HCT116 (cell line): ENCODE results near the gene VHLL. TPM values are rescaled to one million over a fixed set of nuclear protein-coding genes. Genes with fewer than 3 reads are reported as not detected.

ENCODE experiments used
- ATAC-seq: fragments of 200-7000 bp; cut with Tn5 transposase; 2 replicates; pipeline ENCODE4 v1.9.1; 2020; ENCODE audit warnings: mild to moderate bottlenecking, moderate library complexity
- BruUV-seq: library from RNA; stranded (reverse); fragments of 400-500 nt; replicated peaks from 2 replicates; lab custom pipeline; 2021; lab: Mats Ljungman, UMichigan
- CTCF ChIA-PET: fragments of 300-600 bp; sonication (Branson Sonifier 250); formaldehyde crosslinking; loops from one replicate; lab custom pipeline; 2021; ENCODE audit warnings: antibody characterized with exemption; lab: Charles Lee
- POLR2A ChIA-PET: fragments of 300-600, 350-600 bp; sonication (Branson Sonifier 250); formaldehyde crosslinking; loops from one replicate; lab custom pipeline; 2021; ENCODE audit warnings: antibody characterized with exemption; lab: Charles Lee
- RAD21 ChIA-PET, 2 experiments: fragments of 300-600 bp; sonication (Branson Sonifier 250); formaldehyde crosslinking; loops; one replicate each; lab custom pipeline; 2023; ENCODE audit warnings: low total read pairs in 2 of 2; ENCODE audit not compliant: uncharacterized antibody in 2 of 2, unreplicated experiment in 2 of 2, low non-redundant PET in 1 of 2; lab: Charles Lee
- DNase-seq: peaks from one replicate; pipeline ENCODE4 v3.0.0-alpha.2; 2010; ENCODE audit warnings: low read depth, low spot score
- H2AFZ ChIP-seq: fragments of 200-600 bp; shearing (Covaris generic), sonication (generic); 2 replicates; pipeline ENCODE4 v1.6.1; 2017; ENCODE audit warnings: low read depth, mixed run types, mixed read lengths, antibody characterized with exemption, low read length; ENCODE audit not compliant: poor library complexity, severe bottlenecking
- H3K27ac ChIP-seq: 2 replicates; pipeline ENCODE4 v1.5.1; 2012; ENCODE audit warnings: low read depth, low read length
- H3K27me3 ChIP-seq: fragments of 200-600 bp; sonication (generic); 2 replicates; pipeline ENCODE4 v1.6.1; 2016; ENCODE audit warnings: mixed run types, low read length, mixed read lengths; ENCODE audit not compliant: insufficient read depth
- H3K36me3 ChIP-seq, 2 experiments: fragments of 200-500 bp in 1 of 2; fragments of 200-600 bp in 1 of 2; sonication (Bioruptor generic) in 1 of 2; sonication (generic) in 1 of 2; 2 replicates each; pipeline versions ENCODE4 v1.5.1 to v1.6.1; 2014 to 2016; ENCODE audit warnings: low read length in 2 of 2, inconsistent platforms in 1 of 2, mixed read lengths in 1 of 2, mixed run types in 1 of 2; ENCODE audit not compliant: insufficient read depth in 2 of 2, control insufficient read depth in 1 of 2
- H3K4me1 ChIP-seq, 2 experiments: fragments of 200-600 bp in 1 of 2; sonication (generic) in 1 of 2; 2 replicates each; pipeline versions ENCODE4 v1.5.1 to v1.6.1; 2012 to 2017; ENCODE audit warnings: low read length in 2 of 2, inconsistent platforms in 1 of 2, mild to moderate bottlenecking in 1 of 2, mixed read lengths in 1 of 2, mixed run types in 1 of 2, moderate library complexity in 1 of 2; ENCODE audit not compliant: insufficient read depth in 2 of 2, control insufficient read depth in 1 of 2
- H3K4me2 ChIP-seq: fragments of 200-600 bp; sonication (generic); 2 replicates; pipeline ENCODE4 v1.6.1; 2017; ENCODE audit warnings: mixed run types, low read length, mixed read lengths
- H3K4me3 ChIP-seq, 2 experiments: fragments of 200-600 bp in 1 of 2; sonication (generic) in 1 of 2; replicated peaks in 1 of 2; 2 replicates each; pipeline ENCODE4 v1.5.1; 2011 to 2016; ENCODE audit warnings: low read length in 2 of 2, control low read depth in 1 of 2, low read depth in 1 of 2, mild to moderate bottlenecking in 1 of 2, mixed read lengths in 1 of 2, mixed run types in 1 of 2
- H3K79me2 ChIP-seq: fragments of 200-600 bp; sonication (generic); 2 replicates; pipeline ENCODE4 v1.6.1; 2017; ENCODE audit warnings: mild to moderate bottlenecking, mixed run types, low read length, moderate library complexity, mixed read lengths; ENCODE audit not compliant: insufficient read depth
- H3K9ac ChIP-seq: fragments of 200-600 bp; sonication (generic); 2 replicates; pipeline ENCODE4 v1.6.1; 2016; ENCODE audit warnings: low read length, mixed read lengths
- H3K9me2 ChIP-seq: fragments of 200-600 bp; sonication (generic), shearing (Covaris generic); 2 replicates; pipeline ENCODE4 v1.6.1; 2017; ENCODE audit warnings: mixed run types, mild to moderate bottlenecking, moderate library complexity; ENCODE audit not compliant: insufficient read depth
- H3K9me3 ChIP-seq, 2 experiments: fragments of 200-500 bp in 1 of 2; fragments of 200-600 bp in 1 of 2; sonication (Bioruptor generic) in 1 of 2; sonication (generic) in 1 of 2; 2 replicates each; pipeline ENCODE4 v1.6.1; 2014 to 2017; ENCODE audit warnings: low read length in 2 of 2, mixed read lengths in 2 of 2, inconsistent platforms in 1 of 2, low read depth in 1 of 2, mild to moderate bottlenecking in 1 of 2, mixed run types in 1 of 2, moderate library complexity in 1 of 2; ENCODE audit not compliant: control insufficient read depth in 1 of 2, insufficient read depth in 1 of 2
- H4K20me1 ChIP-seq: fragments of 200-600 bp; sonication (generic), shearing (Covaris generic); 2 replicates; pipeline ENCODE4 v1.6.1; 2017; ENCODE audit warnings: mixed run types, mild to moderate bottlenecking, moderate library complexity; ENCODE audit not compliant: insufficient read depth
- CTCF ChIP-seq, 3 experiments: fragments of 200-600 bp in 1 of 3; sonication (generic) in 1 of 3; IDR thresholded peaks in 2 of 3; conservative IDR thresholded peaks in 1 of 3; 2 replicates each; pipeline ENCODE4 v1.5.1; 2012 to 2017; ENCODE audit warnings: low read depth in 2 of 3, low read length in 2 of 3, antibody characterized with exemption in 1 of 3, borderline replicate concordance in 1 of 3, control low read depth in 1 of 3, mild to moderate bottlenecking in 1 of 3, mixed read lengths in 1 of 3, mixed run types in 1 of 3, moderate library complexity in 1 of 3; ENCODE audit not compliant: insufficient read depth in 1 of 3
- EGR1 ChIP-seq: IDR thresholded peaks from 2 replicates; pipeline ENCODE4 v1.6.1; 2012; ENCODE audit warnings: low read depth
- ELF1 ChIP-seq: IDR thresholded peaks from 2 replicates; pipeline ENCODE4 v1.6.1; 2012; ENCODE audit warnings: low read depth, borderline replicate concordance
- EZH2 ChIP-seq: fragments of 200-600 bp; sonication (generic); IDR thresholded peaks from 2 replicates; pipeline ENCODE4 v1.6.1; 2017; ENCODE audit warnings: antibody characterized with exemption, mixed run types
- FOSL1 ChIP-seq: IDR thresholded peaks from 2 replicates; pipeline ENCODE4 v1.6.1; 2012; ENCODE audit warnings: low read depth
- JUND ChIP-seq: IDR thresholded peaks from 2 replicates; pipeline ENCODE4 v1.6.1; 2012
- POLR2A ChIP-seq: IDR thresholded peaks from 2 replicates; pipeline ENCODE4 v1.7.0; 2011; ENCODE audit warnings: borderline replicate concordance; ENCODE audit not compliant: insufficient read depth, insufficient read length; ENCODE audit errors: extremely low read depth
- POLR2AphosphoS5 ChIP-seq: IDR thresholded peaks from 2 replicates; pipeline ENCODE4 v1.6.1; 2011; ENCODE audit warnings: mild to moderate bottlenecking, low read depth, low read length, moderate library complexity
- RAD21 ChIP-seq: IDR thresholded peaks from 2 replicates; pipeline ENCODE4 v1.6.1; 2012; ENCODE audit warnings: low read depth, mild to moderate bottlenecking
- REST ChIP-seq: IDR thresholded peaks from 2 replicates; pipeline ENCODE4 v1.6.1; 2012; ENCODE audit warnings: low read depth
- SIN3A ChIP-seq: IDR thresholded peaks from 2 replicates; pipeline ENCODE4 v1.6.1; 2012; ENCODE audit warnings: low read depth
- SP1 ChIP-seq: IDR thresholded peaks from 2 replicates; pipeline ENCODE4 v1.6.1; 2012; ENCODE audit warnings: low read depth
- SRF ChIP-seq: IDR thresholded peaks from 2 replicates; pipeline ENCODE4 v1.6.1; 2012; ENCODE audit warnings: low read depth
- TCF7L2 ChIP-seq: IDR thresholded peaks from 2 replicates; pipeline ENCODE4 v1.7.0; 2011; ENCODE audit warnings: borderline replicate concordance, inconsistent platforms; ENCODE audit not compliant: insufficient read depth, insufficient read length; ENCODE audit errors: extremely low read depth
- YY1 ChIP-seq: IDR thresholded peaks from 2 replicates; pipeline ENCODE4 v1.6.1; 2011; ENCODE audit warnings: low read length, low read depth, moderate library complexity, mild to moderate bottlenecking; ENCODE audit not compliant: insufficient replicate concordance; ENCODE audit errors: extremely low read depth
- ZBTB33 ChIP-seq: IDR thresholded peaks from 2 replicates; pipeline ENCODE4 v1.6.1; 2011; ENCODE audit warnings: mild to moderate bottlenecking, low read length, moderate library complexity; ENCODE audit not compliant: insufficient replicate concordance; ENCODE audit errors: extremely low read depth
- ZFX ChIP-seq: fragments of 450-650 bp; IDR thresholded peaks from 2 replicates; pipeline ENCODE4 v1.6.1; 2017
- ZNF274 ChIP-seq: fragments of 200-500 bp; sonication (Bioruptor generic); IDR thresholded peaks from 2 replicates; pipeline ENCODE4 v1.6.1; 2014; ENCODE audit warnings: mild to moderate bottlenecking, low read depth, low read length, inconsistent platforms
- intact Hi-C: fragments of 100-400 bp; cut with micrococcal nuclease; formaldehyde crosslinking; loops from 2 replicates; pipeline ENCODE4 v1.10.0; 2022
- total RNA-seq: library from RNA; stranded (reverse); gene quantifications from one replicate; pipeline ENCODE4 v1.2.1, GENCODE V29; 2021; ENCODE audit not compliant: unreplicated experiment

Gene VHLL
- total RNA-seq, 1 experiment from 2014 or later = not detected

- H3K79me2 ChIP-seq = no peaks in the 10 kb centered on the region
- no peak overlapping the region for H3K27ac ChIP-seq
- ATAC-seq = no peak
- no peak overlapping the region for H2AFZ ChIP-seq
- H3K9ac ChIP-seq = no peak overlapping the region
- no peaks in the 10 kb centered on the region for H3K27me3 ChIP-seq
- no TSS peak for BruUV-seq
- H3K9me3 ChIP-seq = no peaks in the 10 kb centered on the region
- no peak overlapping the region for H3K4me3 ChIP-seq
- H3K36me3 ChIP-seq = peaks cover 8 to 16% of the 10 kb centered on the region in 2 experiments
- H4K20me1 ChIP-seq = peaks cover 4% of the 10 kb centered on the region; the same call in 1 of the 2 replicates
- H3K4me2 ChIP-seq = no peak overlapping the region
- POLR2A ChIA-PET = no interaction called here
- no peaks in the 10 kb centered on the region for H3K9me2 ChIP-seq
- RAD21 ChIA-PET = no interaction called here
- DNase-seq = no peak
- TF ChIP-seq ZBTB33 = no peak
- no peak for TF ChIP-seq ZNF274
- no peak for TF ChIP-seq TCF7L2
- TF ChIP-seq SP1 = no peak
- TF ChIP-seq POLR2A = no peak
- TF ChIP-seq POLR2AphosphoS5 = no peak
- TF ChIP-seq REST = no peak
- no peak for TF ChIP-seq FOSL1
- TF ChIP-seq SRF = no peak
- no peak for TF ChIP-seq CTCF (IDR thresholded peaks at IDR 0.05 in 2 of 3, conservative IDR thresholded peaks at IDR 0.05 in 1 of 3; ENCODE audit: borderline replicate concordance in 1 of 3, insufficient read depth in 1 of 3, low read depth in 2 of 3, low read length in 2 of 3)
- no peak for TF ChIP-seq SIN3A
- no peak for TF ChIP-seq EGR1
- no peak for TF ChIP-seq JUND
- TF ChIP-seq RAD21 = no peak
- TF ChIP-seq YY1 = no peak
- no peak for TF ChIP-seq ELF1
- TF ChIP-seq EZH2 = no peak
- TF ChIP-seq ZFX = no peak
- H3K4me1 ChIP-seq = no peaks in the 10 kb centered on the region
- CTCF ChIA-PET = no interaction called here
- intact Hi-C loops = no loop called here
These were observed 4.1 kb upstream of the VHLL start for GRCh38 chr1:156303241-156303640.
